Natural killer cell (primary cell): ENCODE measurements around the gene TMOD2. TPM values are rescaled to one million over a fixed set of nuclear protein-coding genes. Genes with fewer than 3 reads are reported as not detected.
A peak's percentile ranks its signal among the peaks of the same experiment; 100 is the strongest.

Experiments used
- ATAC-seq, 3 donors: fragments of 150-1000 bp in 2 of 3; fragments of 200-7000 bp in 1 of 3; cut with Tn5 transposase; 1 replicate in 1 of 3; 2 replicates in 2 of 3; pipeline ENCODE4 v1.10.0; 2021; ENCODE audit warnings: mild to moderate bottlenecking in 2 of 3, moderate library complexity in 2 of 3
- DNase-seq, 2 donors: peaks; one replicate each; pipeline versions ENCODE4 v3.0.0 to v3.0.0-alpha.2; 2013 to 2021; ENCODE audit warnings: mixed read lengths in 1 of 2
- H3K27ac ChIP-seq: one replicate; pipeline ENCODE4 v1.5.1; 2013; ENCODE audit warnings: mild to moderate bottlenecking, low read length
- H3K27me3 ChIP-seq: one replicate; pipeline ENCODE4 v1.6.1; 2013; ENCODE audit warnings: low read length; ENCODE audit not compliant: control insufficient read depth, insufficient read depth
- H3K36me3 ChIP-seq: one replicate; pipeline ENCODE4 v1.6.1; 2013; ENCODE audit warnings: low read length; ENCODE audit not compliant: control insufficient read depth, insufficient read depth
- H3K4me1 ChIP-seq: one replicate; pipeline ENCODE4 v1.6.1; 2013; ENCODE audit warnings: low read length; ENCODE audit not compliant: control insufficient read depth, insufficient read depth
- H3K4me3 ChIP-seq: one replicate; pipeline ENCODE4 v1.5.1; 2013; ENCODE audit warnings: low read length
- H3K9me3 ChIP-seq: one replicate; pipeline ENCODE4 v1.6.1; 2013; ENCODE audit warnings: low read length; ENCODE audit not compliant: control insufficient read depth, insufficient read depth
- H3K27ac Mint-ChIP-seq, 2 donors: one replicate each; pipeline ENCODE4 v1.8.0; 2022; ENCODE audit warnings: mild to moderate bottlenecking in 2 of 2, mixed read lengths in 2 of 2, moderate library complexity in 1 of 2
- H3K27me3 Mint-ChIP-seq, 2 donors: one replicate each; pipeline ENCODE4 v1.8.0; 2022; ENCODE audit warnings: low read depth in 2 of 2, mixed read lengths in 2 of 2
- H3K36me3 Mint-ChIP-seq: one replicate; pipeline ENCODE4 v1.8.0; 2022; ENCODE audit warnings: mixed read lengths
- H3K4me1 Mint-ChIP-seq, 2 donors: one replicate each; pipeline ENCODE4 v1.8.0; 2022; ENCODE audit warnings: mixed read lengths in 2 of 2
- H3K4me3 Mint-ChIP-seq: one replicate; pipeline ENCODE4 v1.8.0; 2022; ENCODE audit warnings: mild to moderate bottlenecking, moderate library complexity, mixed read lengths
- H3K9me3 Mint-ChIP-seq, 2 donors: one replicate each; pipeline ENCODE4 v1.8.0; 2022; ENCODE audit warnings: mixed read lengths in 2 of 2
- WGBS: methylation state at CpG from one replicate; pipeline ENCODE4 v1.1.7; 2013; ENCODE audit warnings: missing lambda C conversion rate; ENCODE audit not compliant: insufficient coverage; 5-methylcytosine and 5-hydroxymethylcytosine counted together
- intact Hi-C: fragments of 100-400 bp; cut with micrococcal nuclease; formaldehyde crosslinking; loops from one replicate; pipeline ENCODE4 v1.14.2; 2022
- total RNA-seq, 4 donors: library from RNA; stranded (reverse); fragments of 120-200 nt in 1 of 4; gene quantifications; one replicate each; pipeline versions ENCODE4 v1.2.3 to v1.2.4, GENCODE V29; 2013 to 2022
- TF ChIP-seq, protein P1 (sequence below): fragments of 200-600 bp; IDR thresholded peaks from one replicate; pipeline ENCODE4 v1.8.0; 2022; ENCODE audit warnings: antibody characterized with exemption

The TMOD2 gene
- total RNA-seq, 3 donors from 2014 or later (not counting 1 experiment from before 2014, with no cell fraction given): 1.6 to 4.7 (median 1.6) TPM

DNA sequence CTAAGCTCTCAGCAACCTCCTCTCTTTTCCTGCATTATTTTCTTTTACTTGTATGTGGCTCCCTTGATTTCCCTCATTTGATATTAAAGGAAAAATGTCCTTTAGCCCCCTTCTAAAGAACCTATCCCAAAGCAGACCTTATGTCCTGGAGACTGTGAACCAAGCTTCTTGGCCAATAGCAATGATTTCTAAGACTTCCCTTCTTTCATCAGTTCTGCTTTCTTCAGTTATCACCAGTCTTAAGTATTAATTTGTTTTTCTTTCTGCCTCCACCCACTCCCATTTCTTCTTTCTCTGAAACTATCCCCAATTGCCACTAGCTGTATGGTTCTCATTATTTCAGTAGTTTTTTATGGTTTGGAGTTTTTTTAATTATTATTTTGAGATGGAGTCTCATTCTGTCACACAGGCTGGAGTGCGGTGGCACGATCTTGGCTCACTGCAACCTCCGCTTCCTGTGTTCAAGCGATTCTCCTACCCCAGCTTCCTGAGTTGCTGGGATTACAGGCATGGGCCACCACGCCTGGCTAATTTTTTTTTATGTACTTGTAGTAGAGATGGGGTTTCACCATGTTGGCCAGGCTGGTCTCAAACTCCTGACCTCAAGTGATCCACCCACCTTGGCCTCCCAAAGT is 90.1 kb downstream of the TMOD2 start:
- Mint-ChIP-seq H3K4me1 (peaks cover 67 to 83% of the 10 kb centered on the region in 2 donors), H3K4me3 (no peak overlapping the region), H3K36me3 (no peaks in the 10 kb centered on the region), H3K27me3 (no peaks in the 10 kb centered on the region), H3K27ac (peak overlapping the region in 1 of 2 donors; percentile 39), H3K9me3 (no peaks in the 10 kb centered on the region)
- Histone ChIP-seq H3K4me1 (peaks cover 26% of the 10 kb centered on the region), H3K27me3 (no peaks in the 10 kb centered on the region), H3K9me3 (no peaks in the 10 kb centered on the region), H3K36me3 (no peaks in the 10 kb centered on the region), H3K4me3 (no peak overlapping the region), H3K27ac (no peak overlapping the region)
- TF ChIP-seq, protein P1, sequence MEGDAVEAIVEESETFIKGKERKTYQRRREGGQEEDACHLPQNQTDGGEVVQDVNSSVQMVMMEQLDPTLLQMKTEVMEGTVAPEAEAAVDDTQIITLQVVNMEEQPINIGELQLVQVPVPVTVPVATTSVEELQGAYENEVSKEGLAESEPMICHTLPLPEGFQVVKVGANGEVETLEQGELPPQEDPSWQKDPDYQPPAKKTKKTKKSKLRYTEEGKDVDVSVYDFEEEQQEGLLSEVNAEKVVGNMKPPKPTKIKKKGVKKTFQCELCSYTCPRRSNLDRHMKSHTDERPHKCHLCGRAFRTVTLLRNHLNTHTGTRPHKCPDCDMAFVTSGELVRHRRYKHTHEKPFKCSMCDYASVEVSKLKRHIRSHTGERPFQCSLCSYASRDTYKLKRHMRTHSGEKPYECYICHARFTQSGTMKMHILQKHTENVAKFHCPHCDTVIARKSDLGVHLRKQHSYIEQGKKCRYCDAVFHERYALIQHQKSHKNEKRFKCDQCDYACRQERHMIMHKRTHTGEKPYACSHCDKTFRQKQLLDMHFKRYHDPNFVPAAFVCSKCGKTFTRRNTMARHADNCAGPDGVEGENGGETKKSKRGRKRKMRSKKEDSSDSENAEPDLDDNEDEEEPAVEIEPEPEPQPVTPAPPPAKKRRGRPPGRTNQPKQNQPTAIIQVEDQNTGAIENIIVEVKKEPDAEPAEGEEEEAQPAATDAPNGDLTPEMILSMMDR: no peak
- ATAC-seq (no peak), DNase-seq (no peak)
- intact Hi-C loops: no loop called here
- 49% methylated on average over 4 of the region's 5 CpGs for WGBS

DNA sequence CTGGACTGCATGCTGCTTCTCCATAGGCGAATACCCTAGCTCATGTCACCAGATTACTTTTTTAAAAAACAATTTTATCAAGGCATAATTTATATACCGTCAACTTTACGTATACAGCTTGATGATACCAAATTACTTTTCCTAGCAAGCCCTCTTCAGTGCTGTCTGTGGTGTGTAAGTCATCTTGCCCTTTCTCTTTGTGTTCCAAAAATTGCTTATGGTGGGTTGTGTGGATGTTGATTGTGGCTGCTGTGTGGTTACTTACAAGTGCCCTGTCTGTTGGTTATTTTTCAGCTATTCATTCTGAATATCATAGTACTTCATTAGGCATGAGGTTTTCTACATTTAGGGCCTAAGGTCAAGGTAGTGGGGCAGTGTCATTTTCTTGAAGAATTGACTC is 90.9 kb downstream of the TMOD2 start:
- H3K36me3 ChIP-seq: no peaks in the 10 kb centered on the region
- H3K4me1 ChIP-seq: peaks cover 29% of the 10 kb centered on the region
- ATAC-seq (no peak), DNase-seq (no peak)
- no peaks in the 10 kb centered on the region for H3K9me3 ChIP-seq
- no peak overlapping the region for H3K27ac ChIP-seq
- TF ChIP-seq, protein P1: no peak
- WGBS: 86% methylated on average over 3 of the region's 3 CpGs
- intact Hi-C loops: no loop called here
- H3K4me1 Mint-ChIP-seq: peaks cover 67 to 83% of the 10 kb centered on the region in 2 donors
- H3K9me3 Mint-ChIP-seq: no peaks in the 10 kb centered on the region
- no peaks in the 10 kb centered on the region for H3K27me3 ChIP-seq
- no peaks in the 10 kb centered on the region for H3K27me3 Mint-ChIP-seq
- peak overlapping the region in 1 of 2 donors; percentile 39 for H3K27ac Mint-ChIP-seq
- H3K36me3 Mint-ChIP-seq: no peaks in the 10 kb centered on the region
- no peak overlapping the region for H3K4me3 ChIP-seq
- H3K4me3 Mint-ChIP-seq: no peak overlapping the region

DNA sequence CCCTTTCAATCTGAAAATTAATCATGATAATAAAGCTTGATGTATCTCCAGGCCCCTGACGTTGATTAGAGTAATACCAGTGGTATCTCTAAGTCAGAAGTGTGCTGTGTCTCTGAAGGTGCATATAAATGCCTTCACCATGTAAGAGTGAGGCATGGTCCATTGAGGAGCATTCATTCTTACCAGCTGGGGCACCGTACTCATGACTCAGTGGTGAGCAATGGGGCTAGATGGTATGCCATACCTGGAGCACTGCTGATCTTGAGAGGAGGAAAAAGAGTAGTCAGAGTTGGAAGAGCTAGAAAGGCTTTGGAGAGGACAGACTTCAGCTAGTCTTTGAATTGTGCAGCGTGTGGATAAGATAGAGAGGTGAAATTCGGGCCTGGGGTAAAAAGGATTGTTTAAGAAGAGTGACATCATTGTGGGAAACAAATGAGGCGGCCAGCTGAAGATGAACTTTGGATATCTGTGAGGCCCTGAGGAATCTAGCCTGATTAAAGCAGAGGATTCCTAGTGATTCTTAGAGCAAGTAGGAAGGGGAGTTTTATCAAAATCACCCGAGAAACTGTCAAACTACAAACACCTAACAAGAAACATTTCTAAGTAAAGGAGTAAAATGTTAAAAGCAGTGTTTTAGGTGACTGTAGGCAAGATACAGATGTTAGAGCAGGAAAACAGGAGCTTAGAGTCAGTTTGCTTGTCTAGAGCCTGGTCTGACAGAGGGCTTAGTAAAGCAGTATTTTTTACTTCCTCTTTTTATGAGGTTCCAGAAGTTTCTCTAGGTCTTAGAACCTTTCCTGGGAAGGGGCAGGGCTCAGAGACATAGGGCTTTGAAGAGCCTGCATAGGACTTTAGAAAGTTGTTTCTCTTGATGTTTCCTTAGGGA is 91.7 kb downstream of the TMOD2 start:
- H3K36me3 ChIP-seq: no peaks in the 10 kb centered on the region
- WGBS: 88% methylated on average over 5 of the region's 6 CpGs
- peak overlapping the region in 1 of 2 donors; percentile 39 for H3K27ac Mint-ChIP-seq
- H3K9me3 ChIP-seq: no peaks in the 10 kb centered on the region
- no peaks in the 10 kb centered on the region for H3K36me3 Mint-ChIP-seq
- TF ChIP-seq, protein P1: no peak
- no peak overlapping the region for H3K4me3 Mint-ChIP-seq
- H3K4me1 ChIP-seq: peaks cover 21% of the 10 kb centered on the region
- H3K27me3 Mint-ChIP-seq: no peaks in the 10 kb centered on the region
- intact Hi-C loops: no loop called here
- H3K9me3 Mint-ChIP-seq: no peaks in the 10 kb centered on the region
- peaks cover 60 to 82% of the 10 kb centered on the region in 2 donors for H3K4me1 Mint-ChIP-seq
- no peaks in the 10 kb centered on the region for H3K27me3 ChIP-seq
- ATAC-seq (no peak), DNase-seq (no peak)
- H3K27ac ChIP-seq: no peak overlapping the region
- H3K4me3 ChIP-seq: no peak overlapping the region
